ENCODE measurements around the gene DCAF8L2.
"Not testable (repeated sequence)": the region's sequence is repeated elsewhere in the genome, so short reads cannot be mapped to it uniquely, and the experiment has no call there.

Gene DCAF8L2

GRCh38 chrX:27590044-27590443 is at the start of gene DCAF8L2:
Gene DCAF8L2 (plus strand): TSS chrX:27590344. CDS start chrX:27746896, 156,552 bp downstream.
- DNase-seq, result no peak
- intact Hi-C loops (cut with DNase I), result no loop called here

GRCh38 chrX:27541161-27541560 is 49.0 kb upstream of the DCAF8L2 start:
- intact Hi-C loops (cut with DNase I); DNase-seq: not testable (repeated sequence)

- no peak for DNase-seq
- intact Hi-C loops (cut with DNase I), result no loop called here
Observed at GRCh38 chrX:27548624-27549023, 41.5 kb upstream of the DCAF8L2 start.

GRCh38 chrX:27549688-27550087 is 40.5 kb upstream of the DCAF8L2 start:
- no peak for DNase-seq
- intact Hi-C loops (cut with DNase I), result no loop called here

- intact Hi-C loops (cut with DNase I), result no loop called here
- DNase-seq, result no peak
Observed at GRCh38 chrX:27555514-27555913, 34.6 kb upstream of the DCAF8L2 start.

GRCh38 chrX:27565992-27566391 is 24.2 kb upstream of the DCAF8L2 start:
- DNase-seq, result no peak
- intact Hi-C loops (cut with DNase I), result no loop called here

- intact Hi-C loops (cut with DNase I), result no loop called here
- DNase-seq, result no peak
Observed at GRCh38 chrX:27571164-27571563, 19.0 kb upstream of the DCAF8L2 start.

- intact Hi-C loops (cut with DNase I), result no loop called here
- no peak for DNase-seq
Observed at GRCh38 chrX:27575565-27575964, 14.6 kb upstream of the DCAF8L2 start.

- intact Hi-C loops (cut with DNase I), result no loop called here
- no peak for DNase-seq
Observed at GRCh38 chrX:27583976-27584375, 6.2 kb upstream of the DCAF8L2 start.

GRCh38 chrX:27591938-27592337 is 1.8 kb downstream of the DCAF8L2 start:
- DNase-seq, result peak in 3 of 10 donors; percentile 57 to 73 (median 70)
- intact Hi-C loops (cut with DNase I), result no loop called here

GRCh38 chrX:27597508-27597907 is 7.4 kb downstream of the DCAF8L2 start:
- DNase-seq, result no peak
- intact Hi-C loops (cut with DNase I), result no loop called here

- intact Hi-C loops (cut with DNase I), result no loop called here
- no peak for DNase-seq
Observed at GRCh38 chrX:27598312-27598711, 8.2 kb downstream of the DCAF8L2 start.

- intact Hi-C loops (cut with DNase I), result no loop called here
- DNase-seq, result no peak
Observed at GRCh38 chrX:27599928-27600327, 9.8 kb downstream of the DCAF8L2 start.

GRCh38 chrX:27600686-27601085 is 10.5 kb downstream of the DCAF8L2 start:
- intact Hi-C loops (cut with DNase I), result no loop called here
- no peak for DNase-seq

- no peak for DNase-seq
- intact Hi-C loops (cut with DNase I), result no loop called here
Observed at GRCh38 chrX:27608671-27609070, 18.5 kb downstream of the DCAF8L2 start.

GRCh38 chrX:27619459-27619858 is 29.3 kb downstream of the DCAF8L2 start:
- no peak for DNase-seq
- intact Hi-C loops (cut with DNase I), result no loop called here

- intact Hi-C loops (cut with DNase I), result no loop called here
- no peak for DNase-seq
Observed at GRCh38 chrX:27619975-27620374, 29.8 kb downstream of the DCAF8L2 start.

- intact Hi-C loops (cut with DNase I), result no loop called here
- no peak for DNase-seq
Observed at GRCh38 chrX:27622883-27623282, 32.7 kb downstream of the DCAF8L2 start.

GRCh38 chrX:27626066-27626465 is 35.9 kb downstream of the DCAF8L2 start:
- intact Hi-C loops (cut with DNase I), result no loop called here
- DNase-seq, result no peak

GRCh38 chrX:27633328-27633727 is 43.2 kb downstream of the DCAF8L2 start:
- intact Hi-C loops (cut with DNase I), result no loop called here
- no peak for DNase-seq

GRCh38 chrX:27656581-27656980 is 66.4 kb downstream of the DCAF8L2 start:
- intact Hi-C loops (cut with DNase I), result no loop called here
- DNase-seq, result no peak

GRCh38 chrX:27660878-27661277 is 70.7 kb downstream of the DCAF8L2 start:
- DNase-seq, result peak in 1 of 10 donors; percentile 55
- intact Hi-C loops (cut with DNase I), result no loop called here

GRCh38 chrX:27671234-27671633 is 81.1 kb downstream of the DCAF8L2 start:
- DNase-seq, result no peak
- intact Hi-C loops (cut with DNase I), result no loop called here

Data from posterior cingulate gyrus (tissue), 11 donors.